H1 (cell line): Measurements from ENCODE around the gene FAM162B. TPM values are rescaled to one million over a fixed set of nuclear protein-coding genes. Genes with fewer than 3 reads are reported as not detected.

ENCODE experiments used
- CTCF ChIA-PET: fragments of 300-600 bp; sonication (Branson Sonifier 250); formaldehyde crosslinking; loops from one replicate; lab custom pipeline; 2021; ENCODE audit not compliant: partially characterized antibody; lab: Charles Lee
- POLR2A ChIA-PET: fragments of 300-600 bp; sonication (Branson Sonifier 250); formaldehyde crosslinking; loops from one replicate; lab custom pipeline; 2021; ENCODE audit warnings: inconsistent platforms; ENCODE audit not compliant: partially characterized antibody; lab: Charles Lee
- DNase-seq, 2 experiments: peaks; one replicate each; pipeline versions ENCODE4 v3.0.0 to v3.0.0-alpha.2; 2010 to 2022; ENCODE audit warnings: low spot score in 2 of 2, low read depth in 1 of 2, mixed read lengths in 1 of 2
- FAIRE-seq: peaks from 2 replicates; lab custom pipeline; 2011; peaks lifted over from hg19 to GRCh38; lab: Jason Lieb, UNC
- H2AFZ ChIP-seq: 2 replicates; pipeline ENCODE4 v1.8.1; 2012; ENCODE audit warnings: low read length, inconsistent platforms
- H2AK5ac ChIP-seq: 2 replicates; pipeline ENCODE4 v1.6.1; 2013; ENCODE audit warnings: low read depth, low read length
- H2BK120ac ChIP-seq: replicated peaks from 2 replicates; pipeline ENCODE3; 2013; ENCODE audit warnings: low read depth, low read length, inconsistent platforms
- H2BK12ac ChIP-seq: 2 replicates; pipeline ENCODE4 v1.6.1; 2013; ENCODE audit warnings: low read depth, low read length
- H2BK15ac ChIP-seq: 2 replicates; pipeline ENCODE4 v1.6.1; 2013; ENCODE audit warnings: low read length
- H2BK20ac ChIP-seq: 2 replicates; pipeline ENCODE4 v1.6.1; 2013; ENCODE audit warnings: low read length
- H2BK5ac ChIP-seq: 2 replicates; pipeline ENCODE4 v1.6.1; 2013; ENCODE audit warnings: low read depth, low read length
- H3K14ac ChIP-seq: 2 replicates; pipeline ENCODE4 v1.6.1; 2013; ENCODE audit warnings: inconsistent platforms; ENCODE audit not compliant: insufficient read length
- H3K18ac ChIP-seq: 2 replicates; pipeline ENCODE4 v1.6.1; 2013; ENCODE audit warnings: low read length; ENCODE audit errors: extremely low read depth
- H3K23ac ChIP-seq: 2 replicates; pipeline ENCODE4 v1.6.1; 2013; ENCODE audit warnings: inconsistent platforms; ENCODE audit not compliant: insufficient read length
- H3K23me2 ChIP-seq: 2 replicates; pipeline ENCODE4 v1.6.1; 2013; ENCODE audit warnings: low read depth, low read length
- H3K27ac ChIP-seq: 2 replicates; pipeline ENCODE4 v1.6.1; 2011; ENCODE audit warnings: low read depth, low read length, inconsistent platforms
- H3K27me3 ChIP-seq, 4 experiments: replicated peaks in 1 of 4; 1 replicate in 1 of 4; 2 replicates in 3 of 4; pipeline versions ENCODE4 v1.6.1 to v1.8.1; 2011 to 2013; ENCODE audit warnings: low read length in 3 of 4, mild to moderate bottlenecking in 3 of 4, inconsistent platforms in 2 of 4, mixed read lengths in 2 of 4, moderate library complexity in 1 of 4; ENCODE audit not compliant: control insufficient read depth in 3 of 4, insufficient read depth in 3 of 4; ENCODE audit errors: extremely low read depth in 1 of 4
- H3K36me3 ChIP-seq, 4 experiments: 2 replicates each; pipeline versions ENCODE4 v1.6.1 to v1.8.1; 2011 to 2013; ENCODE audit warnings: mild to moderate bottlenecking in 4 of 4, low read length in 3 of 4, moderate library complexity in 2 of 4, control low read depth in 1 of 4, inconsistent platforms in 1 of 4; ENCODE audit not compliant: insufficient read depth in 4 of 4, control insufficient read depth in 2 of 4
- H3K4ac ChIP-seq: replicated peaks from 2 replicates; pipeline ENCODE3; 2013; ENCODE audit warnings: low read length, low read depth, mixed read lengths, inconsistent platforms; ENCODE audit not compliant: insufficient read length
- H3K4me1 ChIP-seq, 4 experiments: replicated peaks in 1 of 4; 1 replicate in 1 of 4; 2 replicates in 3 of 4; pipeline versions ENCODE4 v1.6.1 to v1.8.1; 2011 to 2013; ENCODE audit warnings: low read length in 3 of 4, inconsistent platforms in 2 of 4, mixed read lengths in 1 of 4; ENCODE audit not compliant: insufficient read depth in 4 of 4, control insufficient read depth in 3 of 4
- H3K4me2 ChIP-seq, 2 experiments: 2 replicates each; pipeline versions ENCODE4 v1.6.1 to v1.8.1; 2011 to 2013; ENCODE audit warnings: low read depth in 2 of 2, low read length in 2 of 2, control low read depth in 1 of 2, inconsistent platforms in 1 of 2, mild to moderate bottlenecking in 1 of 2; ENCODE audit not compliant: insufficient read depth in 1 of 2
- H3K4me3 ChIP-seq, 4 experiments: fragments of 200-600, 300-600 bp in 1 of 4; sonication (generic), shearing (Covaris generic), sonication (Bioruptor Twin) in 1 of 4; 2 replicates each; pipeline versions ENCODE4 v1.5.1 to v1.8.1; 2011 to 2016; ENCODE audit warnings: low read length in 4 of 4, low read depth in 3 of 4, control low read depth in 2 of 4, inconsistent platforms in 2 of 4, mild to moderate bottlenecking in 2 of 4, mixed read lengths in 1 of 4, moderate library complexity in 1 of 4; ENCODE audit not compliant: insufficient read depth in 2 of 4; ENCODE audit errors: extremely low read depth in 1 of 4
- H3K56ac ChIP-seq: replicated peaks from 2 replicates; pipeline ENCODE3; 2013; ENCODE audit warnings: low read depth, mild to moderate bottlenecking, mixed read lengths, low read length, inconsistent platforms; ENCODE audit not compliant: insufficient read length
- H3K79me1 ChIP-seq: 2 replicates; pipeline ENCODE4 v1.6.1; 2013; ENCODE audit warnings: low read depth, low read length, control low read depth
- H3K79me2 ChIP-seq, 2 experiments: 2 replicates each; pipeline versions ENCODE4 v1.6.1 to v1.8.1; 2012 to 2013; ENCODE audit warnings: low read length in 2 of 2, mild to moderate bottlenecking in 2 of 2, inconsistent platforms in 1 of 2; ENCODE audit not compliant: insufficient read depth in 2 of 2, control insufficient read depth in 1 of 2
- H3K9ac ChIP-seq, 4 experiments: replicated peaks in 1 of 4; 1 replicate in 1 of 4; 2 replicates in 3 of 4; pipeline versions ENCODE4 v1.6.1 to v1.8.1; 2011 to 2013; ENCODE audit warnings: low read depth in 3 of 4, low read length in 3 of 4, control low read depth in 2 of 4, mild to moderate bottlenecking in 2 of 4, moderate library complexity in 2 of 4, inconsistent platforms in 1 of 4; ENCODE audit errors: extremely low read depth in 1 of 4
- H3K9me3 ChIP-seq, 2 experiments: 2 replicates each; pipeline versions ENCODE4 v1.6.1 to v1.8.1; 2012 to 2013; ENCODE audit warnings: mild to moderate bottlenecking in 2 of 2, moderate library complexity in 2 of 2, control low read depth in 1 of 2, inconsistent platforms in 1 of 2, low read depth in 1 of 2, low read length in 1 of 2, mixed read lengths in 1 of 2; ENCODE audit not compliant: insufficient read depth in 2 of 2
- H4K20me1 ChIP-seq, 2 experiments: replicated peaks in 1 of 2; 2 replicates each; pipeline versions ENCODE3 to v1.8.1; 2011 to 2013; ENCODE audit warnings: inconsistent platforms in 2 of 2, low read length in 2 of 2, mild to moderate bottlenecking in 1 of 2; ENCODE audit not compliant: insufficient read depth in 2 of 2, control insufficient read depth in 1 of 2
- H4K5ac ChIP-seq: 2 replicates; pipeline ENCODE4 v1.6.1; 2013; ENCODE audit warnings: low read length, low read depth, mixed read lengths, inconsistent platforms; ENCODE audit not compliant: insufficient read length
- H4K8ac ChIP-seq: 2 replicates; pipeline ENCODE4 v1.8.0; 2013; ENCODE audit warnings: mild to moderate bottlenecking, moderate library complexity, low read length, inconsistent platforms; ENCODE audit not compliant: insufficient read depth; ENCODE audit errors: extremely low read depth
- H4K91ac ChIP-seq: replicated peaks from 2 replicates; pipeline ENCODE3; 2013; ENCODE audit warnings: low read length, mixed read lengths, inconsistent platforms; ENCODE audit not compliant: insufficient read length
- CEBPB ChIP-seq: IDR thresholded peaks from 2 replicates; pipeline ENCODE4 v1.6.1; 2012; ENCODE audit warnings: low read depth, low read length
- JUN ChIP-seq: IDR thresholded peaks from 2 replicates; pipeline ENCODE4 v1.6.1; 2011; ENCODE audit warnings: low read depth, mild to moderate bottlenecking, improper control_type of control experiment, low read length
- WGBS, 2 experiments: shearing (Covaris generic) in 1 of 2; methylation state at CpG; one replicate each; pipeline versions ENCODE4 v1.1.6 to v1.1.7; 2013 to 2015; ENCODE audit warnings: low lambda C conversion rate in 2 of 2, mixed read lengths in 2 of 2, inconsistent platforms in 1 of 2, low coverage in 1 of 2, missing lambda C conversion rate in 1 of 2; ENCODE audit not compliant: insufficient replicate concordance in 2 of 2, insufficient coverage in 1 of 2, insufficient read length in 1 of 2; ENCODE audit errors: extremely low coverage in 1 of 2, missing lambda C conversion rate in 1 of 2; 5-methylcytosine and 5-hydroxymethylcytosine counted together
- polyA plus RNA-seq, 7 experiments: library from polyadenylated mRNA; depleted of rRNA in 3 of 7; stranded (reverse) in 5 of 7; unstranded in 2 of 7; fragments of >200 nt in 5 of 7; fragments of 200-250 nt in 2 of 7; gene quantifications; 1 replicate in 5 of 7; 2 replicates in 1 of 7; 4 replicates in 1 of 7; pipeline versions ENCODE4 v1.2.1 to v1.2.3, GENCODE V29; 2011 to 2013; ENCODE audit warnings: missing spikeins in 2 of 7, mixed read lengths in 2 of 7
- total RNA-seq: library from RNA; stranded (reverse); fragmentation: NEBNext Ultra II Directional; extraction: Animal tissue kit (Norgen Biotek cat#: 25700); gene quantifications from 2 replicates; pipeline ENCODE4 v1.2.1, GENCODE V29; 2021

The FAM162B gene
- total and polyA plus RNA-seq, 2 of the 8 experiments (the other 6 are each of a cell fraction or from before 2014, with no cell fraction given), result 2.6 to 3.2 TPM

- Histone ChIP-seq H2AK5ac (no peak overlapping the region), H3K4me1 (no peaks in the 10 kb centered on the region), H3K14ac (no peak overlapping the region), H3K9me3 (0 out of 4 replicates have a peak, but pooled peaks cover 0 to 2% of the 10 kb centered on the region in 2 experiments), H3K4ac (no peak overlapping the region), H3K18ac (no peak overlapping the region), H4K20me1 (no peaks in the 10 kb centered on the region), H3K9ac (no peak overlapping the region), H4K8ac (no peak overlapping the region), H2BK20ac (no peak overlapping the region), H3K79me1 (no peaks in the 10 kb centered on the region), H2AFZ (no peak overlapping the region), H3K23ac (no peak overlapping the region), H3K4me3 (no peak overlapping the region), H2BK15ac (no peak overlapping the region), H2BK5ac (no peak overlapping the region), H3K56ac (no peak overlapping the region), H4K5ac (no peak overlapping the region), H3K23me2 (no peaks in the 10 kb centered on the region), H4K91ac (no peak overlapping the region), H3K27ac (no peak overlapping the region), H3K79me2 (no peaks in the 10 kb centered on the region), H3K36me3 (peaks cover 0 to 40% (median 12%) of the 10 kb centered on the region in 4 experiments; a peak in 7 of 8 replicates), H3K27me3 (no peaks in the 10 kb centered on the region), H3K4me2 (no peak overlapping the region), H2BK120ac (no peak overlapping the region), H2BK12ac (no peak overlapping the region)
- CTCF ChIA-PET, result interaction anchor here (1.2 kb wide), 1 partner anchor 84 kb away, joined by 5 read pairs; no protein-coding TSS in a partner anchor
- no peak for DNase-seq
- POLR2A ChIA-PET, result no interaction called here
- peak; percentile 40; the same call in 1 of the 2 replicates for TF ChIP-seq CEBPB
- TF ChIP-seq JUN, result no peak
- WGBS, 2 experiments, result 100% methylated on average over 2 of the region's 2 CpGs; no CpG with 5 or more reads in 1 of the 2 experiments
- FAIRE-seq, result no peak
These were observed 50.8 kb downstream of the FAM162B start for GRCh38 chr6:116714761-116715160.
